HCT116 (cell line): ENCODE results near the gene FBXO48. TPM values are rescaled to one million over a fixed set of nuclear protein-coding genes. Genes with fewer than 3 reads are reported as not detected.

ENCODE experiments used
- ATAC-seq: fragments of 200-7000 bp; cut with Tn5 transposase; 2 replicates; pipeline ENCODE4 v1.9.1; 2020; ENCODE audit warnings: mild to moderate bottlenecking, moderate library complexity
- BruUV-seq: library from RNA; stranded (reverse); fragments of 400-500 nt; replicated peaks from 2 replicates; lab custom pipeline; 2021; lab: Mats Ljungman, UMichigan
- CTCF ChIA-PET: fragments of 300-600 bp; sonication (Branson Sonifier 250); formaldehyde crosslinking; loops from one replicate; lab custom pipeline; 2021; ENCODE audit warnings: antibody characterized with exemption; lab: Charles Lee
- POLR2A ChIA-PET: fragments of 300-600, 350-600 bp; sonication (Branson Sonifier 250); formaldehyde crosslinking; loops from one replicate; lab custom pipeline; 2021; ENCODE audit warnings: antibody characterized with exemption; lab: Charles Lee
- RAD21 ChIA-PET, 2 experiments: fragments of 300-600 bp; sonication (Branson Sonifier 250); formaldehyde crosslinking; loops; one replicate each; lab custom pipeline; 2023; ENCODE audit warnings: low total read pairs in 2 of 2; ENCODE audit not compliant: uncharacterized antibody in 2 of 2, unreplicated experiment in 2 of 2, low non-redundant PET in 1 of 2; lab: Charles Lee
- DNase-seq: peaks from one replicate; pipeline ENCODE4 v3.0.0-alpha.2; 2010; ENCODE audit warnings: low read depth, low spot score
- H2AFZ ChIP-seq: fragments of 200-600 bp; shearing (Covaris generic), sonication (generic); 2 replicates; pipeline ENCODE4 v1.6.1; 2017; ENCODE audit warnings: low read depth, mixed run types, mixed read lengths, antibody characterized with exemption, low read length; ENCODE audit not compliant: poor library complexity, severe bottlenecking
- H3K27ac ChIP-seq: 2 replicates; pipeline ENCODE4 v1.5.1; 2012; ENCODE audit warnings: low read depth, low read length
- H3K27me3 ChIP-seq: fragments of 200-600 bp; sonication (generic); 2 replicates; pipeline ENCODE4 v1.6.1; 2016; ENCODE audit warnings: mixed run types, low read length, mixed read lengths; ENCODE audit not compliant: insufficient read depth
- H3K36me3 ChIP-seq, 2 experiments: fragments of 200-500 bp in 1 of 2; fragments of 200-600 bp in 1 of 2; sonication (Bioruptor generic) in 1 of 2; sonication (generic) in 1 of 2; 2 replicates each; pipeline versions ENCODE4 v1.5.1 to v1.6.1; 2014 to 2016; ENCODE audit warnings: low read length in 2 of 2, inconsistent platforms in 1 of 2, mixed read lengths in 1 of 2, mixed run types in 1 of 2; ENCODE audit not compliant: insufficient read depth in 2 of 2, control insufficient read depth in 1 of 2
- H3K4me1 ChIP-seq, 2 experiments: fragments of 200-600 bp in 1 of 2; sonication (generic) in 1 of 2; 2 replicates each; pipeline versions ENCODE4 v1.5.1 to v1.6.1; 2012 to 2017; ENCODE audit warnings: low read length in 2 of 2, inconsistent platforms in 1 of 2, mild to moderate bottlenecking in 1 of 2, mixed read lengths in 1 of 2, mixed run types in 1 of 2, moderate library complexity in 1 of 2; ENCODE audit not compliant: insufficient read depth in 2 of 2, control insufficient read depth in 1 of 2
- H3K4me2 ChIP-seq: fragments of 200-600 bp; sonication (generic); 2 replicates; pipeline ENCODE4 v1.6.1; 2017; ENCODE audit warnings: mixed run types, low read length, mixed read lengths
- H3K4me3 ChIP-seq, 2 experiments: fragments of 200-600 bp in 1 of 2; sonication (generic) in 1 of 2; replicated peaks in 1 of 2; 2 replicates each; pipeline ENCODE4 v1.5.1; 2011 to 2016; ENCODE audit warnings: low read length in 2 of 2, control low read depth in 1 of 2, low read depth in 1 of 2, mild to moderate bottlenecking in 1 of 2, mixed read lengths in 1 of 2, mixed run types in 1 of 2
- H3K79me2 ChIP-seq: fragments of 200-600 bp; sonication (generic); 2 replicates; pipeline ENCODE4 v1.6.1; 2017; ENCODE audit warnings: mild to moderate bottlenecking, mixed run types, low read length, moderate library complexity, mixed read lengths; ENCODE audit not compliant: insufficient read depth
- H3K9ac ChIP-seq: fragments of 200-600 bp; sonication (generic); 2 replicates; pipeline ENCODE4 v1.6.1; 2016; ENCODE audit warnings: low read length, mixed read lengths
- H3K9me2 ChIP-seq: fragments of 200-600 bp; sonication (generic), shearing (Covaris generic); 2 replicates; pipeline ENCODE4 v1.6.1; 2017; ENCODE audit warnings: mixed run types, mild to moderate bottlenecking, moderate library complexity; ENCODE audit not compliant: insufficient read depth
- H3K9me3 ChIP-seq, 2 experiments: fragments of 200-500 bp in 1 of 2; fragments of 200-600 bp in 1 of 2; sonication (Bioruptor generic) in 1 of 2; sonication (generic) in 1 of 2; 2 replicates each; pipeline ENCODE4 v1.6.1; 2014 to 2017; ENCODE audit warnings: low read length in 2 of 2, mixed read lengths in 2 of 2, inconsistent platforms in 1 of 2, low read depth in 1 of 2, mild to moderate bottlenecking in 1 of 2, mixed run types in 1 of 2, moderate library complexity in 1 of 2; ENCODE audit not compliant: control insufficient read depth in 1 of 2, insufficient read depth in 1 of 2
- H4K20me1 ChIP-seq: fragments of 200-600 bp; sonication (generic), shearing (Covaris generic); 2 replicates; pipeline ENCODE4 v1.6.1; 2017; ENCODE audit warnings: mixed run types, mild to moderate bottlenecking, moderate library complexity; ENCODE audit not compliant: insufficient read depth
- CBX3 ChIP-seq: IDR thresholded peaks from 2 replicates; pipeline ENCODE4 v1.6.1; 2012; ENCODE audit warnings: low read depth
- EGR1 ChIP-seq: IDR thresholded peaks from 2 replicates; pipeline ENCODE4 v1.6.1; 2012; ENCODE audit warnings: low read depth
- ELF1 ChIP-seq: IDR thresholded peaks from 2 replicates; pipeline ENCODE4 v1.6.1; 2012; ENCODE audit warnings: low read depth, borderline replicate concordance
- EZH2 ChIP-seq: fragments of 200-600 bp; sonication (generic); IDR thresholded peaks from 2 replicates; pipeline ENCODE4 v1.6.1; 2017; ENCODE audit warnings: antibody characterized with exemption, mixed run types
- EZH2phosphoT487 ChIP-seq: fragments of 200-600 bp; IDR thresholded peaks from 2 replicates; pipeline ENCODE4 v1.6.1; 2018; ENCODE audit warnings: antibody characterized with exemption, borderline replicate concordance
- FOSL1 ChIP-seq: IDR thresholded peaks from 2 replicates; pipeline ENCODE4 v1.6.1; 2012; ENCODE audit warnings: low read depth
- POLR2A ChIP-seq: IDR thresholded peaks from 2 replicates; pipeline ENCODE4 v1.7.0; 2011; ENCODE audit warnings: borderline replicate concordance; ENCODE audit not compliant: insufficient read depth, insufficient read length; ENCODE audit errors: extremely low read depth
- POLR2AphosphoS5 ChIP-seq: IDR thresholded peaks from 2 replicates; pipeline ENCODE4 v1.6.1; 2011; ENCODE audit warnings: mild to moderate bottlenecking, low read depth, low read length, moderate library complexity
- RAD21 ChIP-seq: IDR thresholded peaks from 2 replicates; pipeline ENCODE4 v1.6.1; 2012; ENCODE audit warnings: low read depth, mild to moderate bottlenecking
- SIN3A ChIP-seq: IDR thresholded peaks from 2 replicates; pipeline ENCODE4 v1.6.1; 2012; ENCODE audit warnings: low read depth
- SRF ChIP-seq: IDR thresholded peaks from 2 replicates; pipeline ENCODE4 v1.6.1; 2012; ENCODE audit warnings: low read depth
- TCF7L2 ChIP-seq: IDR thresholded peaks from 2 replicates; pipeline ENCODE4 v1.7.0; 2011; ENCODE audit warnings: borderline replicate concordance, inconsistent platforms; ENCODE audit not compliant: insufficient read depth, insufficient read length; ENCODE audit errors: extremely low read depth
- YY1 ChIP-seq: IDR thresholded peaks from 2 replicates; pipeline ENCODE4 v1.6.1; 2011; ENCODE audit warnings: low read length, low read depth, moderate library complexity, mild to moderate bottlenecking; ENCODE audit not compliant: insufficient replicate concordance; ENCODE audit errors: extremely low read depth
- intact Hi-C: fragments of 100-400 bp; cut with micrococcal nuclease; formaldehyde crosslinking; loops from 2 replicates; pipeline ENCODE4 v1.10.0; 2022
- total RNA-seq: library from RNA; stranded (reverse); gene quantifications from one replicate; pipeline ENCODE4 v1.2.1, GENCODE V29; 2021; ENCODE audit not compliant: unreplicated experiment
- TF ChIP-seq, protein P1 (sequence below): IDR thresholded peaks from 2 replicates; pipeline ENCODE4 v1.6.1; 2011; ENCODE audit warnings: mild to moderate bottlenecking, low read length, moderate library complexity; ENCODE audit not compliant: insufficient replicate concordance; ENCODE audit errors: extremely low read depth
- TF ChIP-seq, protein P2 (sequence below): IDR thresholded peaks from 2 replicates; pipeline ENCODE4 v1.6.1; 2012
- TF ChIP-seq, protein P3 (sequence below), 3 experiments: fragments of 200-600 bp in 1 of 3; sonication (generic) in 1 of 3; IDR thresholded peaks in 2 of 3; conservative IDR thresholded peaks in 1 of 3; 2 replicates each; pipeline ENCODE4 v1.5.1; 2012 to 2017; ENCODE audit warnings: low read depth in 2 of 3, low read length in 2 of 3, antibody characterized with exemption in 1 of 3, borderline replicate concordance in 1 of 3, control low read depth in 1 of 3, mild to moderate bottlenecking in 1 of 3, mixed read lengths in 1 of 3, mixed run types in 1 of 3, moderate library complexity in 1 of 3; ENCODE audit not compliant: insufficient read depth in 1 of 3
- TF ChIP-seq, protein P4 (sequence below): IDR thresholded peaks from 2 replicates; pipeline ENCODE4 v1.6.1; 2012

The FBXO48 gene
- total RNA-seq, 1 experiment from 2014 or later: 0.91 TPM

DNA sequence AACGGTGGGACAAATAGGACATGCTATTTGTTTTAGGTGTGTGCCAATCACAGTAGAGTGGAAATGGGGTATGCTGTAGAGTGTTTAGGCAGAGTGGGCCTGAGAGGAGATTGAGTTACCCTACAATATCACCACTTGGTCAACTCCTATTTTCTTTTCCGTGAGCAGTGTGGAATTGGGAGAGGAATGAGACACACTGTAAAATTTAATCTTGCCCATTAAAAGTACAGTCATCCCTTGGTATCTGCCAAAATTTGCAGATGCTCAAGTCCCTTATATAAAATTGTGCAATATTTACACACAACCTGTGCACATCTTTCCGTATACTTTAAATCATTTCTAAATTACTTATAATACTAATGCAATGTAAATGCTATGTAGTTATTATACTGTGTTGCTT, 12.4 kb downstream of the FBXO48 start:
- no peaks in the 10 kb centered on the region for H3K27me3 ChIP-seq
- ATAC-seq (no peak), DNase-seq (no peak)
- no peak overlapping the region for H3K27ac ChIP-seq
- H3K4me1 ChIP-seq: no peaks in the 10 kb centered on the region
- H3K9me3 ChIP-seq: no peaks in the 10 kb centered on the region
- intact Hi-C loops: no loop called here
- no peak overlapping the region for H2AFZ ChIP-seq
- no peak overlapping the region for H3K4me2 ChIP-seq
- no peaks in the 10 kb centered on the region for H3K79me2 ChIP-seq
- no peak overlapping the region for H3K4me3 ChIP-seq
- no peaks in the 10 kb centered on the region for H3K9me2 ChIP-seq
- TF ChIP-seq POLR2AphosphoS5: no peak
- TF ChIP-seq, protein P1, sequence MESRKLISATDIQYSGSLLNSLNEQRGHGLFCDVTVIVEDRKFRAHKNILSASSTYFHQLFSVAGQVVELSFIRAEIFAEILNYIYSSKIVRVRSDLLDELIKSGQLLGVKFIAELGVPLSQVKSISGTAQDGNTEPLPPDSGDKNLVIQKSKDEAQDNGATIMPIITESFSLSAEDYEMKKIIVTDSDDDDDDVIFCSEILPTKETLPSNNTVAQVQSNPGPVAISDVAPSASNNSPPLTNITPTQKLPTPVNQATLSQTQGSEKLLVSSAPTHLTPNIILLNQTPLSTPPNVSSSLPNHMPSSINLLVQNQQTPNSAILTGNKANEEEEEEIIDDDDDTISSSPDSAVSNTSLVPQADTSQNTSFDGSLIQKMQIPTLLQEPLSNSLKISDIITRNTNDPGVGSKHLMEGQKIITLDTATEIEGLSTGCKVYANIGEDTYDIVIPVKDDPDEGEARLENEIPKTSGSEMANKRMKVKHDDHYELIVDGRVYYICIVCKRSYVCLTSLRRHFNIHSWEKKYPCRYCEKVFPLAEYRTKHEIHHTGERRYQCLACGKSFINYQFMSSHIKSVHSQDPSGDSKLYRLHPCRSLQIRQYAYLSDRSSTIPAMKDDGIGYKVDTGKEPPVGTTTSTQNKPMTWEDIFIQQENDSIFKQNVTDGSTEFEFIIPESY: no peak
- TF ChIP-seq YY1: no peak
- TF ChIP-seq SIN3A: no peak
- no peak for TF ChIP-seq EGR1
- no peak for TF ChIP-seq RAD21
- TF ChIP-seq ELF1: no peak
- TF ChIP-seq CBX3: no peak
- no peak for TF ChIP-seq EZH2
- TF ChIP-seq, protein P2, sequence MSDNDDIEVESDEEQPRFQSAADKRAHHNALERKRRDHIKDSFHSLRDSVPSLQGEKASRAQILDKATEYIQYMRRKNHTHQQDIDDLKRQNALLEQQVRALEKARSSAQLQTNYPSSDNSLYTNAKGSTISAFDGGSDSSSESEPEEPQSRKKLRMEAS: no peak
- no peak for TF ChIP-seq FOSL1
- no peak for TF ChIP-seq POLR2A
- TF ChIP-seq, protein P3, sequence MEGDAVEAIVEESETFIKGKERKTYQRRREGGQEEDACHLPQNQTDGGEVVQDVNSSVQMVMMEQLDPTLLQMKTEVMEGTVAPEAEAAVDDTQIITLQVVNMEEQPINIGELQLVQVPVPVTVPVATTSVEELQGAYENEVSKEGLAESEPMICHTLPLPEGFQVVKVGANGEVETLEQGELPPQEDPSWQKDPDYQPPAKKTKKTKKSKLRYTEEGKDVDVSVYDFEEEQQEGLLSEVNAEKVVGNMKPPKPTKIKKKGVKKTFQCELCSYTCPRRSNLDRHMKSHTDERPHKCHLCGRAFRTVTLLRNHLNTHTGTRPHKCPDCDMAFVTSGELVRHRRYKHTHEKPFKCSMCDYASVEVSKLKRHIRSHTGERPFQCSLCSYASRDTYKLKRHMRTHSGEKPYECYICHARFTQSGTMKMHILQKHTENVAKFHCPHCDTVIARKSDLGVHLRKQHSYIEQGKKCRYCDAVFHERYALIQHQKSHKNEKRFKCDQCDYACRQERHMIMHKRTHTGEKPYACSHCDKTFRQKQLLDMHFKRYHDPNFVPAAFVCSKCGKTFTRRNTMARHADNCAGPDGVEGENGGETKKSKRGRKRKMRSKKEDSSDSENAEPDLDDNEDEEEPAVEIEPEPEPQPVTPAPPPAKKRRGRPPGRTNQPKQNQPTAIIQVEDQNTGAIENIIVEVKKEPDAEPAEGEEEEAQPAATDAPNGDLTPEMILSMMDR (IDR thresholded peaks at IDR 0.05 in 2 of 3, conservative IDR thresholded peaks at IDR 0.05 in 1 of 3; ENCODE audit: borderline replicate concordance in 1 of 3, insufficient read depth in 1 of 3, low read depth in 2 of 3, low read length in 2 of 3): no peak
- no peak for TF ChIP-seq TCF7L2
- no peak for TF ChIP-seq SRF
- no peak for TF ChIP-seq EZH2phosphoT487
- TF ChIP-seq, protein P4, sequence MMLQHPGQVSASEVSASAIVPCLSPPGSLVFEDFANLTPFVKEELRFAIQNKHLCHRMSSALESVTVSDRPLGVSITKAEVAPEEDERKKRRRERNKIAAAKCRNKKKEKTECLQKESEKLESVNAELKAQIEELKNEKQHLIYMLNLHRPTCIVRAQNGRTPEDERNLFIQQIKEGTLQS: no peak
- ChIA-PET POLR2A (no interaction called here), CTCF (no interaction called here), RAD21 (no interaction called here)
- H3K36me3 ChIP-seq: no peaks in the 10 kb centered on the region
- no peak overlapping the region for H3K9ac ChIP-seq
- no TSS peak for BruUV-seq
- H4K20me1 ChIP-seq: no peaks in the 10 kb centered on the region
